ENCODE data around the gene SSH2. TPM values are rescaled to one million over a fixed set of nuclear protein-coding genes. Genes with fewer than 3 reads are reported as not detected.

Gene SSH2
- polyA plus RNA-seq, 1 donor from 2014 or later: 16.6 TPM

DNA sequence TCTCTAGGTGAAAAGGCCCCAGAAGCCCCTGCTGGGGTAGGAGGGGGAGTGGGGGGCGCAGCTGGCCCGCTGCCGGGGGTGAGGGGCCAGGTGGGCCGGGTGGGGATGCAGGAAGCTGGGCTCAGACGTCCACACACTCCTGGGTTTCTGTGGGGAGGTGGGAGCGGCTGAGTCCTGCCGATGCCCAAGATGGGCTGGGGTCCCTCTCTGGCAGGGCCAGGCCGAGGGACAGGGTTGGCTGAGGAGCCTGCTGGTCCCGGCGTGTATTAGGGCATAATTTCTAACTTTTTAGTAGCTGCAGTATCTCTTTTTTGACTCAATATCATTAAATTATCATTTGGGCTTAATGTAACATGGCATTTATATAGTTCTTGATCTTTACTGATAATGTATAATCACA lies 185.9 kb downstream of the SSH2 start:
- H3K27ac ChIP-seq (ENCODE audit: low read length): no peak overlapping the region

DNA sequence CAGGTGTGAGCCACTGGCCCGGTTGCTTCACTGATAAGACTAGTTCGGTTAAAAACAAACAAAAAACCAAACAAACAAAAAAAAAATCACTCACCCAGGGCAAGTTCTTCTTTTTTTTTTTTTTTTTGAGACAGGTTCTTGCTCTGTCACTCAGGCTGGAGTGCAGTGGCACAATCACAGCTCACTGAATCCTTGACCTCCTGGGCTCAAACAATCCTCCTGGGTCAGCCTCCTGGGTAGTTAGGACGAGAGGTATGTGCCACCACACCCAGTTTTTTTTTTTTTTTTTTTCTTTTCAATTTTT lies 187.9 kb downstream of the SSH2 start:
- Histone ChIP-seq H3K27ac (ENCODE audit: low read length) (no peak overlapping the region), H3K4me2 (ENCODE audit: low read length) (no peak overlapping the region), H3K36me3 (ENCODE audit: insufficient read depth, low read length) (no peaks in the 10 kb centered on the region), H3F3A (ENCODE audit: insufficient read depth, low read length, poor library complexity, severe bottlenecking) (no peaks in the 10 kb centered on the region), H3K9me2 (ENCODE audit: insufficient read depth, low read length) (no peaks in the 10 kb centered on the region), H3K79me2 (replicated peaks; ENCODE audit: insufficient read depth, low read length) (no peaks in the 10 kb centered on the region), H3K27me3 (ENCODE audit: insufficient read depth, low read depth, low read length) (no peaks in the 10 kb centered on the region), H3K4me3 (ENCODE audit: low read length) (no peak overlapping the region), H2AFZ (ENCODE audit: low read depth, low read length) (no peak overlapping the region), H3K9me3 (ENCODE audit: low read length) (no peaks in the 10 kb centered on the region), H3K9ac (ENCODE audit: low read length) (no peak overlapping the region), H4K20me1 (ENCODE audit: insufficient read depth) (no peaks in the 10 kb centered on the region)
- no peak for TF ChIP-seq EZH2 (IDR thresholded peaks at IDR 0.05; ENCODE audit: borderline replicate concordance, insufficient read depth, low read length, poor library complexity, severe bottlenecking)

More for the DNA sequence above, 185.9 kb downstream of the SSH2 start:
- Histone ChIP-seq H3K79me2 (replicated peaks; ENCODE audit: insufficient read depth, low read length) (no peaks in the 10 kb centered on the region), H3K27me3 (ENCODE audit: insufficient read depth, low read depth, low read length) (no peaks in the 10 kb centered on the region), H3K9me2 (ENCODE audit: insufficient read depth, low read length) (no peaks in the 10 kb centered on the region), H3K36me3 (ENCODE audit: insufficient read depth, low read length) (no peaks in the 10 kb centered on the region), H4K20me1 (ENCODE audit: insufficient read depth) (no peaks in the 10 kb centered on the region), H3K4me2 (ENCODE audit: low read length) (no peak overlapping the region), H3K9me3 (ENCODE audit: low read length) (no peaks in the 10 kb centered on the region), H2AFZ (ENCODE audit: low read depth, low read length) (no peak overlapping the region), H3K4me3 (ENCODE audit: low read length) (no peak overlapping the region), H3F3A (ENCODE audit: insufficient read depth, low read length, poor library complexity, severe bottlenecking) (no peaks in the 10 kb centered on the region), H3K9ac (ENCODE audit: low read length) (no peak overlapping the region)
- TF ChIP-seq EP300 (conservative IDR thresholded peaks at IDR 0.05; ENCODE audit: poor library complexity, severe bottlenecking) (no peak), TAF1 (IDR thresholded peaks at IDR 0.05; ENCODE audit: low read depth) (no peak), POLR2AphosphoS5 (IDR thresholded peaks at IDR 0.05) (no peak), MXI1 (conservative IDR thresholded peaks at IDR 0.05; ENCODE audit: poor library complexity, severe bottlenecking) (no peak), SMC3 (conservative IDR thresholded peaks at IDR 0.05; ENCODE audit: poor library complexity) (no peak), RAD21 (conservative IDR thresholded peaks at IDR 0.05) (no peak), EZH2 (IDR thresholded peaks at IDR 0.05; ENCODE audit: borderline replicate concordance, insufficient read depth, low read length, poor library complexity, severe bottlenecking) (no peak)
- TF ChIP-seq, protein P1, sequence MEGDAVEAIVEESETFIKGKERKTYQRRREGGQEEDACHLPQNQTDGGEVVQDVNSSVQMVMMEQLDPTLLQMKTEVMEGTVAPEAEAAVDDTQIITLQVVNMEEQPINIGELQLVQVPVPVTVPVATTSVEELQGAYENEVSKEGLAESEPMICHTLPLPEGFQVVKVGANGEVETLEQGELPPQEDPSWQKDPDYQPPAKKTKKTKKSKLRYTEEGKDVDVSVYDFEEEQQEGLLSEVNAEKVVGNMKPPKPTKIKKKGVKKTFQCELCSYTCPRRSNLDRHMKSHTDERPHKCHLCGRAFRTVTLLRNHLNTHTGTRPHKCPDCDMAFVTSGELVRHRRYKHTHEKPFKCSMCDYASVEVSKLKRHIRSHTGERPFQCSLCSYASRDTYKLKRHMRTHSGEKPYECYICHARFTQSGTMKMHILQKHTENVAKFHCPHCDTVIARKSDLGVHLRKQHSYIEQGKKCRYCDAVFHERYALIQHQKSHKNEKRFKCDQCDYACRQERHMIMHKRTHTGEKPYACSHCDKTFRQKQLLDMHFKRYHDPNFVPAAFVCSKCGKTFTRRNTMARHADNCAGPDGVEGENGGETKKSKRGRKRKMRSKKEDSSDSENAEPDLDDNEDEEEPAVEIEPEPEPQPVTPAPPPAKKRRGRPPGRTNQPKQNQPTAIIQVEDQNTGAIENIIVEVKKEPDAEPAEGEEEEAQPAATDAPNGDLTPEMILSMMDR (IDR thresholded peaks at IDR 0.05; ENCODE audit: poor library complexity, severe bottlenecking): no peak
- TF ChIP-seq, protein P2, sequence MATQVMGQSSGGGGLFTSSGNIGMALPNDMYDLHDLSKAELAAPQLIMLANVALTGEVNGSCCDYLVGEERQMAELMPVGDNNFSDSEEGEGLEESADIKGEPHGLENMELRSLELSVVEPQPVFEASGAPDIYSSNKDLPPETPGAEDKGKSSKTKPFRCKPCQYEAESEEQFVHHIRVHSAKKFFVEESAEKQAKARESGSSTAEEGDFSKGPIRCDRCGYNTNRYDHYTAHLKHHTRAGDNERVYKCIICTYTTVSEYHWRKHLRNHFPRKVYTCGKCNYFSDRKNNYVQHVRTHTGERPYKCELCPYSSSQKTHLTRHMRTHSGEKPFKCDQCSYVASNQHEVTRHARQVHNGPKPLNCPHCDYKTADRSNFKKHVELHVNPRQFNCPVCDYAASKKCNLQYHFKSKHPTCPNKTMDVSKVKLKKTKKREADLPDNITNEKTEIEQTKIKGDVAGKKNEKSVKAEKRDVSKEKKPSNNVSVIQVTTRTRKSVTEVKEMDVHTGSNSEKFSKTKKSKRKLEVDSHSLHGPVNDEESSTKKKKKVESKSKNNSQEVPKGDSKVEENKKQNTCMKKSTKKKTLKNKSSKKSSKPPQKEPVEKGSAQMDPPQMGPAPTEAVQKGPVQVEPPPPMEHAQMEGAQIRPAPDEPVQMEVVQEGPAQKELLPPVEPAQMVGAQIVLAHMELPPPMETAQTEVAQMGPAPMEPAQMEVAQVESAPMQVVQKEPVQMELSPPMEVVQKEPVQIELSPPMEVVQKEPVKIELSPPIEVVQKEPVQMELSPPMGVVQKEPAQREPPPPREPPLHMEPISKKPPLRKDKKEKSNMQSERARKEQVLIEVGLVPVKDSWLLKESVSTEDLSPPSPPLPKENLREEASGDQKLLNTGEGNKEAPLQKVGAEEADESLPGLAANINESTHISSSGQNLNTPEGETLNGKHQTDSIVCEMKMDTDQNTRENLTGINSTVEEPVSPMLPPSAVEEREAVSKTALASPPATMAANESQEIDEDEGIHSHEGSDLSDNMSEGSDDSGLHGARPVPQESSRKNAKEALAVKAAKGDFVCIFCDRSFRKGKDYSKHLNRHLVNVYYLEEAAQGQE (IDR thresholded peaks at IDR 0.05; ENCODE audit: borderline replicate concordance): no peak

DNA sequence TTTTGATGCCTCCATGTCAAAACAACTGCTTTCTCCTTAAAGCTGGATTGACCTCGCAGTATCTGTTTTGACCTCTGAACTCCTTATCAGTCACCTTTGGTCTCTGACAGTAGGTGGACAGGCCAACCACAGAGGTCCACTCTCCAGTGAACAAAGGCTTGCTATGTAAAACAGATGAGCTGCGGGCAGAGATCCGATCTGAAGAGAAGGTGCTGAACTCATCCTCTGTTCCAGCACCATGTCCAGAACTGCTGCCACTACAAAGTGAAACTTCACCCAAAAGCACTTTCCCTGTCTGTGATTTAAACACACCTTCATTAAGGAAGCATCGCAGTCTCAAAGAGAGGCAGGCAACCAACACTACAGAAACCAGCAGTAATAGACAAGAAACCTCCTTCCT lies 190.0 kb downstream of the SSH2 start:
- no peaks in the 10 kb centered on the region for H4K20me1 ChIP-seq (ENCODE audit: insufficient read depth)
- H2AFZ ChIP-seq (ENCODE audit: low read depth, low read length): no peak overlapping the region
- no peak overlapping the region for H3K4me3 ChIP-seq (ENCODE audit: low read length)
- no peak overlapping the region for H3K27ac ChIP-seq (ENCODE audit: low read length)
- no peak overlapping the region for H3K4me2 ChIP-seq (ENCODE audit: low read length)
- TF ChIP-seq POLR2AphosphoS5 (IDR thresholded peaks at IDR 0.05) (no peak), SMC3 (conservative IDR thresholded peaks at IDR 0.05; ENCODE audit: poor library complexity) (no peak), MXI1 (conservative IDR thresholded peaks at IDR 0.05; ENCODE audit: poor library complexity, severe bottlenecking) (no peak), EZH2 (IDR thresholded peaks at IDR 0.05; ENCODE audit: borderline replicate concordance, insufficient read depth, low read length, poor library complexity, severe bottlenecking) (no peak)
- TF ChIP-seq, protein P2 (IDR thresholded peaks at IDR 0.05; ENCODE audit: borderline replicate concordance): no peak
- no peaks in the 10 kb centered on the region for H3F3A ChIP-seq (ENCODE audit: insufficient read depth, low read length, poor library complexity, severe bottlenecking)
- H3K9me3 ChIP-seq (ENCODE audit: low read length): no peaks in the 10 kb centered on the region
- H3K9ac ChIP-seq (ENCODE audit: low read length): no peak overlapping the region
- no peaks in the 10 kb centered on the region for H3K79me2 ChIP-seq (replicated peaks; ENCODE audit: insufficient read depth, low read length)
- H3K27me3 ChIP-seq (ENCODE audit: insufficient read depth, low read depth, low read length): no peaks in the 10 kb centered on the region
- no peaks in the 10 kb centered on the region for H3K9me2 ChIP-seq (ENCODE audit: insufficient read depth, low read length)
- no peaks in the 10 kb centered on the region for H3K36me3 ChIP-seq (ENCODE audit: insufficient read depth, low read length)

Data from neural cell (in vitro differentiated cells).